CD4-positive, CD25-positive, alpha-beta regulatory T cell (primary cell): ENCODE data around the gene AMPD2. TPM values are rescaled to one million over a fixed set of nuclear protein-coding genes. Genes with fewer than 3 reads are reported as not detected.

Source experiments
- ATAC-seq, 2 donors: fragments of 150-1000 bp; cut with Tn5 transposase; one replicate each; pipeline ENCODE4 v1.10.0; 2021; ENCODE audit warnings: low read depth in 2 of 2, moderate number of reproducible peaks in 2 of 2, moderate library complexity in 1 of 2
- DNase-seq, 3 donors: peaks; one replicate each; pipeline versions ENCODE4 v3.0.0 to v3.0.0-alpha.2; 2012 to 2022; ENCODE audit warnings: mixed read lengths in 1 of 3
- H3K27ac ChIP-seq: one replicate; pipeline ENCODE4 v1.7.0; 2013; ENCODE audit warnings: mild to moderate bottlenecking, low read length; ENCODE audit not compliant: insufficient read depth, poor library complexity, severe bottlenecking
- H3K27me3 ChIP-seq: one replicate; pipeline ENCODE4 v1.7.0; 2013; ENCODE audit warnings: low read length; ENCODE audit not compliant: control insufficient read depth, insufficient read depth
- H3K36me3 ChIP-seq: one replicate; pipeline ENCODE4 v1.7.0; 2013; ENCODE audit warnings: mild to moderate bottlenecking, low read length, moderate library complexity; ENCODE audit not compliant: control insufficient read depth, insufficient read depth
- H3K4me1 ChIP-seq: 2 replicates; pipeline ENCODE4 v1.7.0; 2013; ENCODE audit warnings: mild to moderate bottlenecking, low read length; ENCODE audit not compliant: insufficient read depth, control insufficient read depth, poor library complexity, severe bottlenecking
- H3K4me3 ChIP-seq: one replicate; pipeline ENCODE4 v1.7.0; 2013; ENCODE audit warnings: low read depth, mild to moderate bottlenecking, low read length, moderate library complexity
- H3K9me3 ChIP-seq, 2 experiments: 1 replicate in 1 of 2; 2 replicates in 1 of 2; pipeline ENCODE4 v1.7.0; 2013; ENCODE audit warnings: low read length in 2 of 2, mild to moderate bottlenecking in 1 of 2, moderate library complexity in 1 of 2; ENCODE audit not compliant: control insufficient read depth in 2 of 2
- H3K27ac Mint-ChIP-seq, 3 donors: one replicate each; pipeline ENCODE4 v1.8.0; 2020 to 2022; ENCODE audit warnings: mild to moderate bottlenecking in 3 of 3, mixed read lengths in 3 of 3, moderate library complexity in 2 of 3
- H3K27me3 Mint-ChIP-seq: one replicate; pipeline ENCODE4 v1.8.0; 2022; ENCODE audit warnings: mild to moderate bottlenecking, mixed read lengths
- H3K36me3 Mint-ChIP-seq: one replicate; pipeline ENCODE4 v1.8.0; 2020; ENCODE audit warnings: mixed read lengths
- H3K4me1 Mint-ChIP-seq, 4 donors: one replicate each; pipeline ENCODE4 v1.8.0; 2020 to 2022; ENCODE audit warnings: mixed read lengths in 4 of 4, mild to moderate bottlenecking in 1 of 4
- H3K4me3 Mint-ChIP-seq, 4 donors: one replicate each; pipeline ENCODE4 v1.8.0; 2020 to 2022; ENCODE audit warnings: mild to moderate bottlenecking in 4 of 4, mixed read lengths in 4 of 4, moderate library complexity in 3 of 4
- H3K9me3 Mint-ChIP-seq, 7 donors: one replicate each; pipeline ENCODE4 v1.8.0; 2020 to 2022; ENCODE audit warnings: mixed read lengths in 7 of 7, mild to moderate bottlenecking in 3 of 7, moderate library complexity in 2 of 7
- polyA plus RNA-seq, 4 donors: library from polyadenylated mRNA; unstranded; fragments of 300-500 nt; fragmentation: Illumina TruSeq; gene quantifications; one replicate each; pipeline ENCODE4 v1.2.3, GENCODE V29; 2021
- total RNA-seq: library from RNA; stranded (reverse); gene quantifications from one replicate; pipeline ENCODE4 v1.2.3, GENCODE V29; 2022

The AMPD2 gene
- total RNA-seq: 203 TPM
- polyA plus RNA-seq: 10 to 100 TPM; 23.3 to 30.9 (median 26.7) TPM

DNA sequence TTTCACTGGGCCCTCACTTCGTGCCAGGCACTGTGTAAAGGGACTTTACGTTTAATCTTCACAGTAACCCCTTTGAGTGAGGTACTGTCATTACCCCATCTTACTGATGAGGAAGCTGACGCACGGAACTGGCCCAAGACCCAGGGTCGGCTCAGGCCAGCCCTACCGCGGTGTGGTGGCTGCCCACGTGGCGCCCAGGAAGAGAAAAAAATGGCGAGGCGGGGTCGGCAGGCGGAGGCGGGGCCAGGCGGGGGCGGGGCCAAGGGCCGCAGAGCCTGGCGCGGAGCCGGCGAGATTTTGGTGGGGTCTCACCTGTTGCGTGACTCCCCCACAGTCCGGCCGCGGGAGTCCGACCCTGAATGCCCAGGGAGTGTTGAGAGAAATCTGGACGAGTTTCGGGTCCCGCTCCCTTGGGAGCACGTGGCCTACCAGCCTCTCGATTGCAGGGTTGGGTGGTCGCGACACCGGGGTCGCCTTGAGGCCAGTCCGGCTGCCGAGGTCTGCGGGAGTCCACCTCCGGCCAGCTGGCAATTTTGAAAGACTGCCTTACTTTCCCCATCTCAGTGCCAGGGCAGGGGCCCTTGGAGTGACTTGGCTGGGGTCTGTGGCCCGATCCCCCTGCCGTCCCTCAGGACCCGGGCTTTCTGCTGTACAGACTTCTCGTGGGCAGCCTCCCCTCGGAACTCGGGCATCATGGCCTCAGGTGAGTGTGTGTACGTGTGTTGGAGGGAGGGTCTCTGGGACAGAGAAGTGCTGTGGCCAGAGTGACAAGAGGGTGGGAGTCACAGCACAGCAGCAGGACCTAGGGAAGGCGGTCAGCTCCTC is at the start of gene AMPD2, which contains the start of gene GNAT2:
Gene AMPD2, plus strand, starts transcription at position 262 of the 825 bp plus-strand sequence. CDS start 1,339 bp downstream, outside the sequence.
Gene GNAT2, minus strand, starts transcription at position 41 of the 825 bp plus-strand sequence. CDS start 6,746 bp downstream, outside the sequence.
- DNase-seq (peak; percentile 70 to 72 (median 71)), ATAC-seq (peak; percentile 18 to 42)
- Histone ChIP-seq H3K9me3 (no peaks in the 10 kb centered on the region), H3K27ac (peak within 1 kb of the TSS; percentile 85), H3K27me3 (no peaks in the 10 kb centered on the region), H3K4me3 (peak within 1 kb of the TSS; percentile 83), H3K4me1 (peaks cover 54% of the 10 kb centered on the region), H3K36me3 (no peaks in the 10 kb centered on the region)
- Mint-ChIP-seq H3K27me3 (peaks cover 4% of the 10 kb centered on the region), H3K9me3 (no peaks in the 10 kb centered on the region), H3K4me1 (peaks cover 7 to 68% (median 47%) of the 10 kb centered on the region in 4 donors), H3K36me3 (peaks cover 5% of the 10 kb centered on the region), H3K4me3 (peak within 1 kb of the TSS; percentile 96 to 99 (median 97)), H3K27ac (peak within 1 kb of the TSS; percentile 94 to 98 (median 96))

DNA sequence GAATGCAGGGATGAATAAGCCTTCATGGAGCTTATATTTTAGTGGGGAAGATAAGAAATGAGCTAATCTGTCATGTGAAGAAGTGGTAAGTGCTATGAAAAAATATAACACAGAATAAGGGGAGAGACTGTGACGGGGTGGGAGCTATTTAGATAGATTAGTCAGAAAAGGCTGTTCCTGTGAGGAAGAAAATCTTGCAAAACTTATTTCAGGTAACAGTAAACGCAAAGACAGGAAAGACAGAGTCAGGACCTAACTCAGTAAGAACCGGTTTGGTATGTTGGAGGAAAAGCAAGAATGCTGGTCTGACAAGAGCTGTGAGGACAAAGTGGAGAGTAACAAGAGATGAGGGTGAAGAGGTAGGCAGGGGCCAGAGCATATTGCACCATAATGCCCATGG is 49.2 kb upstream of the AMPD2 start:
- Mint-ChIP-seq H3K9me3 (no peaks in the 10 kb centered on the region), H3K36me3 (peaks cover 8% of the 10 kb centered on the region), H3K4me3 (no peak overlapping the region), H3K4me1 (peaks cover 22 to 45% (median 31%) of the 10 kb centered on the region in 4 donors), H3K27me3 (no peaks in the 10 kb centered on the region), H3K27ac (no peak overlapping the region)
- peaks cover 8% of the 10 kb centered on the region for H3K4me1 ChIP-seq
- H3K4me3 ChIP-seq: no peak overlapping the region
- ATAC-seq: no peak
- peaks cover 13% of the 10 kb centered on the region for H3K36me3 ChIP-seq
- H3K9me3 ChIP-seq: no peaks in the 10 kb centered on the region
- DNase-seq: no peak
- no peaks in the 10 kb centered on the region for H3K27me3 ChIP-seq
- H3K27ac ChIP-seq: no peak overlapping the region

DNA sequence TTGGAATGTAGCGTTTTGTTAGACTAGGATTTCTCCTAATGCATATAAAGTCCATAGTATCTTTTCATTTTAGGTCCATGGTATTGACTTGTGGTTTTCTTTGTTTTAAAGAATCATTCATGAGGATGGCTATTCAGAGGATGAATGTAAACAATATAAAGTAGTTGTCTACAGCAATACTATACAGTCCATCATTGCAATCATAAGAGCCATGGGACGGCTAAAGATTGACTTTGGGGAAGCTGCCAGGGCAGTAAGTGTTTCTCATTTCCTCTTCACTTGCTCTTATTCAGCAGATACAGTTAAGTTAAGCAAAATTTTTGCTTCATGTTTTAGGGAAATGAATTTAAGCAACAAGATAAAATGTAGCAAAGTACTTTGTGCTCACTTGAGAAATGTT is 45.9 kb upstream of the AMPD2 start:
- Mint-ChIP-seq H3K9me3 (no peaks in the 10 kb centered on the region), H3K27me3 (no peaks in the 10 kb centered on the region), H3K4me3 (no peak overlapping the region), H3K36me3 (peaks cover 21% of the 10 kb centered on the region), H3K4me1 (peaks cover 6 to 18% (median 12%) of the 10 kb centered on the region in 4 donors), H3K27ac (no peak overlapping the region)
- Histone ChIP-seq H3K4me1 (peaks cover 8% of the 10 kb centered on the region), H3K27ac (no peak overlapping the region), H3K36me3 (peaks cover 32% of the 10 kb centered on the region), H3K9me3 (no peaks in the 10 kb centered on the region), H3K4me3 (no peak overlapping the region), H3K27me3 (no peaks in the 10 kb centered on the region)
- DNase-seq: no peak
- no peak for ATAC-seq

DNA sequence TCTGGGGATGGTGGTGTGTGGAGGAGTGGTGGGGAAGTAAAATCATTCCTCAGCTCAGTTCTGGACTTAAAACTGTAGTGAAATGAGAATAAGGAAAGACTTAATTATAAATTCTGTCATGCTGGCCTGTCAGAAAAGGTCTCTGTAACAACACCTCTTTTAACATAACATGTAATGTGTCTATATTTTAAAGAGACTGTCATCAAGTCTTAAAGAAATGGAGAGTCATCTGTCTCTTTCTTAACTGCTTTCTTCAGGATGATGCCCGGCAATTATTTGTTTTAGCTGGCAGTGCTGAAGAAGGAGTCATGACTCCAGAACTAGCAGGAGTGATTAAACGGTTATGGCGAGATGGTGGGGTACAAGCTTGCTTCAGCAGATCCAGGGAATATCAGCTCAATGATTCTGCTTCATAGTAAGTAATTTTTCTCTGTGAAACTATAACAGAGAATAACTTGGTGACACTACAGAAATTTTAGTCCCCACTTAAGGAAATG is 40.6 kb upstream of the AMPD2 start:
- H3K36me3 ChIP-seq: peaks cover 75% of the 10 kb centered on the region
- peaks cover 43% of the 10 kb centered on the region for H3K36me3 Mint-ChIP-seq
- no peak overlapping the region for H3K4me3 ChIP-seq
- H3K9me3 ChIP-seq: no peaks in the 10 kb centered on the region
- peaks cover 0 to 5% (median 3%) of the 10 kb centered on the region in 4 donors for H3K4me1 Mint-ChIP-seq
- H3K27me3 ChIP-seq: no peaks in the 10 kb centered on the region
- no peak overlapping the region for H3K27ac ChIP-seq
- H3K27ac Mint-ChIP-seq: peak overlapping the region in 1 of 3 donors; percentile 35
- H3K4me1 ChIP-seq: no peaks in the 10 kb centered on the region
- peaks cover 0 to 2% (median 0%) of the 10 kb centered on the region in 7 donors for H3K9me3 Mint-ChIP-seq
- H3K4me3 Mint-ChIP-seq: no peak overlapping the region
- ATAC-seq (no peak), DNase-seq (no peak)
- no peaks in the 10 kb centered on the region for H3K27me3 Mint-ChIP-seq

DNA sequence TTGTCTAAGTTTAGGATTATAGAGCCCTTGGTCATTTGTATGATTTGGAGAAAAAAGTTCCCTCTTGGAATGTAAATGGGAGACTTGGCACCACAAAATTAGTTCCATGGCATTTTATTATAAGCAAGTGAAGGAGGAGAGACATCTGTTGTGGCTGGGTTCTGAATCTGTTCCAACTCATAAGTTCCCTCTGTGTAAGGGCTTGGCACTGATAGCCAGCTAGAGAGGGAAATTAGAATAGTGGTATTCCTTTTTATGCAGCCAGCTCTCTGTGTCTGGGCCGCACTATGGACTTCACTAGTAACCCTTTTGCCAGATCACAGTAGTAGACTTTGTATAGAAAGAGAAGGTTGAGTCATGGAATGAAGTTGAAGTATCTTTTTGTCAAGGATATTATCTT is 40.1 kb upstream of the AMPD2 start:
- H3K27me3 Mint-ChIP-seq: no peaks in the 10 kb centered on the region
- Histone ChIP-seq H3K9me3 (no peaks in the 10 kb centered on the region), H3K36me3 (peaks cover 75% of the 10 kb centered on the region), H3K27me3 (no peaks in the 10 kb centered on the region), H3K27ac (no peak overlapping the region), H3K4me3 (no peak overlapping the region), H3K4me1 (no peaks in the 10 kb centered on the region)
- H3K4me1 Mint-ChIP-seq: peaks cover 0 to 5% (median 4%) of the 10 kb centered on the region in 4 donors
- DNase-seq (no peak), ATAC-seq (no peak)
- no peak overlapping the region for H3K27ac Mint-ChIP-seq
- H3K36me3 Mint-ChIP-seq: peaks cover 46% of the 10 kb centered on the region
- H3K4me3 Mint-ChIP-seq: no peak overlapping the region
- peaks cover 0 to 2% (median 0%) of the 10 kb centered on the region in 7 donors for H3K9me3 Mint-ChIP-seq

DNA sequence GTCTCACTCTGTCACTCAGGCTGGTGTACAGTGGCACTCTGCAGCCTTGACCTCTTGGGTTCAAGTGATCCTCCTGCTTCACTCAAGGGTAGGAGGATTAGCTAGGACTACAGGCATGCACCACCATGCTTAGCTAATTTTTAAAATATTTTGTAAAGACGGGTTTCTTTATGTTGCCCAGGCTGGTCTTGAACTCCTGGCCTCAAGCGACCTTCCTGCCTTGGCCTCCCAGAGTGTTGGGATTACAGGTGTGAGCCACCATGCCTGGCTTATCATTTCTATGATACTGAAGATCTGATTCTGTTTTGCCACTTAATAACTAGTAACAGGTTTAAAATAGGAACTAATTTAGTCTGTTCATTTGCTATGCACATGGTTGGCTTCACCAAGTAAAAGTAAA is 37.6 kb upstream of the AMPD2 start:
- Mint-ChIP-seq H3K36me3 (peaks cover 46% of the 10 kb centered on the region), H3K4me3 (no peak overlapping the region), H3K27me3 (no peaks in the 10 kb centered on the region), H3K27ac (no peak overlapping the region), H3K4me1 (peaks cover 0 to 12% (median 6%) of the 10 kb centered on the region in 4 donors), H3K9me3 (peaks cover 0 to 2% (median 0%) of the 10 kb centered on the region in 7 donors)
- ATAC-seq (no peak), DNase-seq (no peak)
- Histone ChIP-seq H3K9me3 (no peaks in the 10 kb centered on the region), H3K27me3 (no peaks in the 10 kb centered on the region), H3K36me3 (peaks cover 82% of the 10 kb centered on the region), H3K4me3 (no peak overlapping the region), H3K4me1 (no peaks in the 10 kb centered on the region), H3K27ac (no peak overlapping the region)

DNA sequence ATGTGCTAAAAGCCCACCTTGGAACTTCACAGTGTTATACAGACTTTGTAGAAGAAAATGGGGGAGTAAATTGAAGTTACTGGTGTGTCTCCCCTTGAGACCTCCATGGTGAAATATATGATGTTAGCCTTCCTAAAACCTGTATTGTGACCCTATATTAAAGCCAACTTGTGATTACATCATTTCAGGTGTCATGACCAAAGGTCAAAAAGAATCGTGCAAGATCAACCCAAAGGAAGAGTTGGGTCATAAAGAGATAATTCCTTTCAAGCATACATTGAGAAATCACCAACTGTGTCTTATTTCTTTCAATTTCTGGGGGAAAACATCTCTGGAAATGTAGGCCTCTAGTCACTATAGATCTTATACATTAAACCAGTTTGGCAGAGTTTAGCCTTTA is 34.9 kb upstream of the AMPD2 start:
- Mint-ChIP-seq H3K4me3 (no peak overlapping the region), H3K36me3 (peaks cover 48% of the 10 kb centered on the region), H3K4me1 (peaks cover 0 to 22% (median 8%) of the 10 kb centered on the region in 4 donors), H3K9me3 (peaks cover 0 to 2% (median 0%) of the 10 kb centered on the region in 7 donors), H3K27me3 (no peaks in the 10 kb centered on the region), H3K27ac (peak overlapping the region in 1 of 3 donors; percentile 62)
- Histone ChIP-seq H3K36me3 (peaks cover 81% of the 10 kb centered on the region), H3K27me3 (no peaks in the 10 kb centered on the region), H3K9me3 (no peaks in the 10 kb centered on the region), H3K4me3 (no peak overlapping the region), H3K27ac (no peak overlapping the region), H3K4me1 (no peaks in the 10 kb centered on the region)
- no peak for DNase-seq
- no peak for ATAC-seq
